ENCODE measurements around the gene PIK3R6.

Gene PIK3R6

DNA sequence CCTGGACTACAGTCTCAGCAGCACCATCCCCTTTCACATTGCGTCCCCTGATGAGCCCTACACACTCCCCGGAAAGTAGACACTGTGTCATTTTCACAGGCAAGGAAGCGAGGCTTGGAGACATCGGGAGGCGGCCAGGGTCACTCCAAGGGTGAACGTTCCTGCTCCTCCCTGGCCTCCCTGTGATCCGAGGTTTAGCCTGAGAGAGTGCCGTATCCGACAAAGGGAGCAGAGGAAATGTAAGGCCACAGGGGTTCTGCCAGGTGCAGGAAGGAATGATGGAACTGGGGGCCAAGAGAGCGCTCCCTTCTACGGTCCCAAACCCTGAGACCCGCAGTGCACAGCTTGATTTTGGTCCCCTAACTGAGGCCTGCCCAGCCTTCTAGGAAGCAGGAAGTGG lies 8.0 kb upstream of the PIK3R6 start:
- Mint-ChIP-seq H3K27me3 (ENCODE audit: low read depth) (peaks cover 35% of the 10 kb centered on the region), H3K4me3 (no peak overlapping the region), H3K4me1 (peaks cover 18% of the 10 kb centered on the region), H3K27ac (no peak overlapping the region), H3K36me3 (ENCODE audit: low read depth) (no peaks in the 10 kb centered on the region), H3K9me3 (no peaks in the 10 kb centered on the region)
- TF ChIP-seq, protein P1, sequence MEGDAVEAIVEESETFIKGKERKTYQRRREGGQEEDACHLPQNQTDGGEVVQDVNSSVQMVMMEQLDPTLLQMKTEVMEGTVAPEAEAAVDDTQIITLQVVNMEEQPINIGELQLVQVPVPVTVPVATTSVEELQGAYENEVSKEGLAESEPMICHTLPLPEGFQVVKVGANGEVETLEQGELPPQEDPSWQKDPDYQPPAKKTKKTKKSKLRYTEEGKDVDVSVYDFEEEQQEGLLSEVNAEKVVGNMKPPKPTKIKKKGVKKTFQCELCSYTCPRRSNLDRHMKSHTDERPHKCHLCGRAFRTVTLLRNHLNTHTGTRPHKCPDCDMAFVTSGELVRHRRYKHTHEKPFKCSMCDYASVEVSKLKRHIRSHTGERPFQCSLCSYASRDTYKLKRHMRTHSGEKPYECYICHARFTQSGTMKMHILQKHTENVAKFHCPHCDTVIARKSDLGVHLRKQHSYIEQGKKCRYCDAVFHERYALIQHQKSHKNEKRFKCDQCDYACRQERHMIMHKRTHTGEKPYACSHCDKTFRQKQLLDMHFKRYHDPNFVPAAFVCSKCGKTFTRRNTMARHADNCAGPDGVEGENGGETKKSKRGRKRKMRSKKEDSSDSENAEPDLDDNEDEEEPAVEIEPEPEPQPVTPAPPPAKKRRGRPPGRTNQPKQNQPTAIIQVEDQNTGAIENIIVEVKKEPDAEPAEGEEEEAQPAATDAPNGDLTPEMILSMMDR (IDR thresholded peaks at IDR 0.05; ENCODE audit: unreplicated experiment in 3 of 3) = no peak

DNA sequence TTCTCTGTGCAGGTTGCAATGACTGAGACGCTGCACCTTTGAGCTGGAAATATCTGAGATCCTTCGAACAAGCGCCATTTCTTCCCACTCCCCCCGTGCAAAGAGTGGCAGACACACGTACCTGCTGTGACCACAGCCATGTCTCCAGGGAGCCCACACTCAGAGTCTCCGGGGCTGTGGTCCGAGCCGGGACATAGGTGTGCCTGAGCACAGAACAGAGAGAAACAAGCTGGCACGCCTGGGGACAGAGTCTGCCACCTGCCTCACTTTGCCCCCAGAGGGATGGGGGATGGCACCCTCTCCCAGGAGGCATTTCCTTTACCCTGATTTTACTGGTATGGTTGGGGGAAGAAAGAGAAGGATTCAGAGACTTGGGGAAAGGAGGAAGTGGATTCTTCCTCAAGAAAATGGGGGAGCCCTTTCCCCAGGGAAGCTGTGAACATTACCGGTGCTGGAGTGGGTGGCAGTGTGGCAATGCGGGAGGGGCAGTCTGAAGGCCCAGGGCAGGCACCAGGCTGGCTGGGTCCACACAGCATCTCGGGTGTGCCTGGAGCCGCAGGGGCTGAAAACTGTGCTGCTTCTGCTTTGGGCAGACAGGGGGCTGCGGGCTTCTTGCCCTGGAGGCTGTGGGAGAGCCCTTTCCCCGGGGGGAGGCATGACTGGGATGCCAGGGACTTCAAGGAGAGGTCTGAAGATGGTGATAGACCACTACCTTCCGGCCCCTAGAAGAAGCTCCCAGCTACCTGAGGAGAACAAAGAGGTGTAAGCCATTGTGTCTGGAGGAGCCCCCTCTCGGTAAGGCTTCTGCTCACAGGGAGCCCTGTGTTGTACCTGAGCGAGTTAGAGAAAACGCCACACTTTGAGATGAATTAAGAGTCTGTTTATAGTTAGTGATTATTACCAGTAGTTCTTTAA lies 6.6 kb upstream of the PIK3R6 start:
- Mint-ChIP-seq H3K9me3 (no peaks in the 10 kb centered on the region), H3K4me3 (no peak overlapping the region), H3K36me3 (ENCODE audit: low read depth) (no peaks in the 10 kb centered on the region), H3K27me3 (ENCODE audit: low read depth) (peaks cover 36% of the 10 kb centered on the region), H3K27ac (no peak overlapping the region), H3K4me1 (peaks cover 18% of the 10 kb centered on the region)
- TF ChIP-seq, protein P1 (IDR thresholded peaks at IDR 0.05; ENCODE audit: unreplicated experiment in 3 of 3) = no peak

DNA sequence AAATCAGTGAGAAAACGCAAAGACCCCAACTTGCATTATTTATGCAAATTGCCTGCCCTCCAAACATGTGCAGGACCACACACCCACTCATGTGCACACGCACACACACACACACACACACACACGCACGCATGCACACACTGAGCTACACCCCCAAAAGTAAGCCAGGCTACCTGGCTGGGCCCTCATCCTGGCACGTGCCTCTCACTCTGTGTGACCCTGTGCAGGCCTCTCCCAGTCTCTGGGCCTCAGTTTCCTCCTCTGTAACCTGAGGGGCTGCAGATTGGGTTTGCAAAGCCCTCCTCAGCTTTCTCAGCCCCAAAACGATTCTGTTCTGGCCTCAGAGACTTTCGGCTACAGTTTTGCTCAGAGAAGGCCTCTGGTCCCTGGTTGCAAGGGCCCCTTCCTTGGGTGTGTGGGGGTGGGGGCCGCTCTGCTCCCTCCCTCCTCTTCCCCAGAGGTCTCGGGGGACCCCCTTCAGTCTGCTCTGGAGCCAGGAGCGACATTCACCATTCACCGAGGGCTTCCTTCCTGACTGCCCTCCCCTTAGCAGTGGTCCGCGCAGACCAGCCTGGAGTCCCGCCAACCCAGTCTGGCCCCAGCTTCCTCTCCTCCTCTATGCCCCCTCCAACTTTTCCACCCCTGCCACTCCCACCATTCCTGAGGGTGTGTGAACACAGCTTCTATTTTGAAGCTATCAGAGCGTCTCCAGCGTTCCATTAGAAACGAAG lies 5.4 kb upstream of the PIK3R6 start:
- no peaks in the 10 kb centered on the region for H3K9me3 Mint-ChIP-seq

DNA sequence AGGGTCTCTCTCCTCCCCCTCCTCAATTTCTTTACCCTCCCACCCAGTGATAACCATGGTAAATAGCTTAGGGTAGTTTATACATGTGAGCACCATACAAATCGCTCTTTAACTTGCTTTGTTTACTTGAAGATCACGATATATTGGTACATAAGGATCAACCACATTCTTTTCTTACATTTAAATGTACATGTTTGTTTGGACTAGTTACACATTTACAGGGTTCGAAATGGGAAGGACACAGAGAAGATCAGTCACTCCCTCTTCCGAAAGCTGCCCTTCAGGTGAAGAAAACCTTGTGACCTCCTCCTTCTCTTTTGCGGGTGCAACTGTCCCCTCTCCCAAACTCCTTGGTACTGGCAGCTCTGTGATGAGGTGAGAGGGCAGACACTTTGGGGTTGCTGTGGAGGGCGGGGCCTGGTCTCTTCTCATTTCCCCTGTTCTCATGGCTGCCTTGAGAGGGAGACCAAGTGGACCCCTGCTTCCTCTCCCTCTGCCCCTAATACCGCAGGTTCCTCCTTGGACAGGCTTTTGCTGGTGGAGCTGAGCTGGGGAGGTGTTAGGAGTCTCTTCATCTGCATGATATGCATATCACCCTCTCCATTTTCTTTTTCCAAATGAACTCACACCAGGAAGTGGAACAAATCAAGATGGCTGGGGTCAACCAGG lies 4.7 kb upstream of the PIK3R6 start:
- H3K4me1 Mint-ChIP-seq = peaks cover 18% of the 10 kb centered on the region
- TF ChIP-seq, protein P1 (IDR thresholded peaks at IDR 0.05; ENCODE audit: unreplicated experiment in 3 of 3) = no peak
- no peak overlapping the region for H3K27ac Mint-ChIP-seq
- no peaks in the 10 kb centered on the region for H3K9me3 Mint-ChIP-seq
- H3K27me3 Mint-ChIP-seq (ENCODE audit: low read depth) = peaks cover 52% of the 10 kb centered on the region
- H3K36me3 Mint-ChIP-seq (ENCODE audit: low read depth) = no peaks in the 10 kb centered on the region
- H3K4me3 Mint-ChIP-seq = no peak overlapping the region

More for the DNA sequence above, 5.4 kb upstream of the PIK3R6 start:
- Mint-ChIP-seq H3K36me3 (ENCODE audit: low read depth) (no peaks in the 10 kb centered on the region), H3K27ac (no peak overlapping the region), H3K4me3 (peak overlapping the region in 1 of 3 experiments; percentile 1), H3K27me3 (ENCODE audit: low read depth) (peaks cover 47% of the 10 kb centered on the region), H3K4me1 (peaks cover 18% of the 10 kb centered on the region)
- TF ChIP-seq, protein P1 (IDR thresholded peaks at IDR 0.05; ENCODE audit: unreplicated experiment in 3 of 3) = no peak

DNA sequence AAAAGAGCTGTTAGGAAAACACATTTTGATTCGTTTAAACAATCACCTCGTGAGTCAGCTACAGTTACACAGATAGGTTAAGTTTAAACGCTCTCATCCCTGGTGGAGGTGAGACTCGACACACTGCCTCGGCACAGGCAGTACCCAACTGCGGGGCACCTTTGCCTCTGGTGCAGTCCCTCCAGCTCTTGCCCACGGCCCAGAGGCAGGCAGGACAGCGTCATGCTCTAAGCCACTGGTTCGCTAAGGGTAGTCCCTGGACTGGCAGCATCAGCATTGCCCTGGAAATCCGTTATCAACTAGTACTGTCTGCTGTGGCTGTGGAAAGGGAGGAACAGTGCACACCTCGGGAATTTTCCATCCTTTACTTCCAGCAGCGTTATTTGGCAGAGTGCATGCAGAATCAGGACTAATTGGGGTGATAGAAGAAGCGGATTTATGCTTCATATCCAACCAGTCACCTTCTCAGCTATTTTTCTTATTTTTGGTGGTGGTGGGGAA lies 3.7 kb upstream of the PIK3R6 start:
- TF ChIP-seq, protein P1 (IDR thresholded peaks at IDR 0.05; ENCODE audit: unreplicated experiment in 3 of 3) = no peak
- Mint-ChIP-seq H3K9me3 (no peaks in the 10 kb centered on the region), H3K27ac (no peak overlapping the region), H3K4me1 (peaks cover 18% of the 10 kb centered on the region), H3K27me3 (ENCODE audit: low read depth) (peaks cover 56% of the 10 kb centered on the region), H3K36me3 (ENCODE audit: low read depth) (no peaks in the 10 kb centered on the region), H3K4me3 (no peak overlapping the region)
